ENCODE results near the gene TROAP. TPM values are rescaled to one million over a fixed set of nuclear protein-coding genes. Genes with fewer than 3 reads are reported as not detected.

TROAP gene
- total RNA-seq, 2 donors from 2014 or later = 60.5 to 87.4 TPM

GRCh38 chr12:49295082-49295936 is 27.7 kb upstream of the TROAP start, which contains the start of gene PRPH:
TSS of gene PRPH (plus strand) at chr12:49295147. CDS start at chr12:49295201, 54 bp downstream.
- Histone ChIP-seq H3K27ac (ENCODE audit: low read depth, low read length) (no peak within 1 kb of the TSS), H3K9me3 (ENCODE audit: control insufficient read depth, low read length) (no peaks in the 10 kb centered on the region), H3K4me1 (ENCODE audit: control insufficient read depth, insufficient read depth, low read length) (no peaks in the 10 kb centered on the region), H3K4me3 (ENCODE audit: low read length) (no peak within 1 kb of the TSS), H3K27me3 (ENCODE audit: control insufficient read depth, insufficient read depth, low read length, poor library complexity, severe bottlenecking) (peaks cover 70% of the 10 kb centered on the region), H3K9ac (ENCODE audit: extremely low read depth, low read length, poor library complexity, severe bottlenecking) (no peak within 1 kb of the TSS), H3K36me3 (ENCODE audit: control insufficient read depth, insufficient read depth, low read length) (no peaks in the 10 kb centered on the region)
- DNase-seq = peak; percentile 86
- Mint-ChIP-seq H3K4me1 (peaks cover 3% of the 10 kb centered on the region), H3K27me3 (ENCODE audit: insufficient read depth) (peaks cover 93% of the 10 kb centered on the region), H3K36me3 (ENCODE audit: low read depth) (no peaks in the 10 kb centered on the region), H3K27ac (no peak within 1 kb of the TSS), H3K4me3 (no peak within 1 kb of the TSS), H3K9me3 (no peaks in the 10 kb centered on the region)
- WGBS, 2 experiments (ENCODE audit: insufficient coverage in 1 of 2, insufficient read length in 1 of 2) = 16 to 17% methylated on average over 38 to 82 of the region's 82 CpGs
- peak; percentile 40 for TF ChIP-seq CTCF (conservative IDR thresholded peaks at IDR 0.05)

GRCh38 chr12:49296034-49296835 is 26.8 kb upstream of the TROAP start:
- Mint-ChIP-seq H3K27ac (no peak overlapping the region), H3K4me1 (peaks cover 3% of the 10 kb centered on the region), H3K9me3 (no peaks in the 10 kb centered on the region), H3K27me3 (ENCODE audit: insufficient read depth) (peaks cover 97% of the 10 kb centered on the region), H3K4me3 (no peak overlapping the region), H3K36me3 (ENCODE audit: low read depth) (no peaks in the 10 kb centered on the region)
- Histone ChIP-seq H3K27me3 (ENCODE audit: control insufficient read depth, insufficient read depth, low read length, poor library complexity, severe bottlenecking) (peaks cover 70% of the 10 kb centered on the region), H3K36me3 (ENCODE audit: control insufficient read depth, insufficient read depth, low read length) (no peaks in the 10 kb centered on the region), H3K9ac (ENCODE audit: extremely low read depth, low read length, poor library complexity, severe bottlenecking) (no peak overlapping the region), H3K9me3 (ENCODE audit: control insufficient read depth, low read length) (no peaks in the 10 kb centered on the region), H3K4me3 (ENCODE audit: low read length) (no peak overlapping the region), H3K4me1 (ENCODE audit: control insufficient read depth, insufficient read depth, low read length) (no peaks in the 10 kb centered on the region), H3K27ac (ENCODE audit: low read depth, low read length) (no peak overlapping the region)
- DNase-seq = peak; percentile 94
- peak; percentile 91 for TF ChIP-seq CTCF (conservative IDR thresholded peaks at IDR 0.05)
- WGBS, 2 experiments (ENCODE audit: insufficient coverage in 1 of 2, insufficient read length in 1 of 2) = 38 to 45% methylated on average over 39 to 54 of the region's 54 CpGs

- no peak overlapping the region for H3K27ac Mint-ChIP-seq
- Histone ChIP-seq H3K27me3 (ENCODE audit: control insufficient read depth, insufficient read depth, low read length, poor library complexity, severe bottlenecking) (peaks cover 70% of the 10 kb centered on the region), H3K9ac (ENCODE audit: extremely low read depth, low read length, poor library complexity, severe bottlenecking) (no peak overlapping the region), H3K27ac (ENCODE audit: low read depth, low read length) (no peak overlapping the region), H3K4me1 (ENCODE audit: control insufficient read depth, insufficient read depth, low read length) (no peaks in the 10 kb centered on the region), H3K4me3 (ENCODE audit: low read length) (peak overlapping the region; percentile 64), H3K9me3 (ENCODE audit: control insufficient read depth, low read length) (no peaks in the 10 kb centered on the region), H3K36me3 (ENCODE audit: control insufficient read depth, insufficient read depth, low read length) (no peaks in the 10 kb centered on the region)
- peak overlapping the region; percentile 32 for H3K4me3 Mint-ChIP-seq
- H3K9me3 Mint-ChIP-seq = no peaks in the 10 kb centered on the region
- peaks cover 94% of the 10 kb centered on the region for H3K27me3 Mint-ChIP-seq (ENCODE audit: insufficient read depth)
- no peaks in the 10 kb centered on the region for H3K36me3 Mint-ChIP-seq (ENCODE audit: low read depth)
- peaks cover 8% of the 10 kb centered on the region for H3K4me1 Mint-ChIP-seq
- 5 to 6% methylated on average over 30 to 77 of the region's 77 CpGs for WGBS, 2 experiments (ENCODE audit: insufficient coverage in 1 of 2, insufficient read length in 1 of 2)
- TF ChIP-seq CTCF (conservative IDR thresholded peaks at IDR 0.05) = peak; percentile 55
- peak; percentile 97 for DNase-seq
These were observed 26.0 kb upstream of the TROAP start for GRCh38 chr12:49296836-49297694.

Measured in endodermal cell (in vitro differentiated cells).